NCI-H187 (cell line): Measurements from ENCODE around the gene KIF21A.

Experiments used
- DNase-seq, 2 experiments: peaks; one replicate each; lab custom pipeline; 2025; lab: John Stamatoyannopoulos, UW

The KIF21A gene

GRCh38 chr12:39389399-39390150 lies 53.3 kb downstream of the KIF21A start:
- no peak for DNase-seq

DNA sequence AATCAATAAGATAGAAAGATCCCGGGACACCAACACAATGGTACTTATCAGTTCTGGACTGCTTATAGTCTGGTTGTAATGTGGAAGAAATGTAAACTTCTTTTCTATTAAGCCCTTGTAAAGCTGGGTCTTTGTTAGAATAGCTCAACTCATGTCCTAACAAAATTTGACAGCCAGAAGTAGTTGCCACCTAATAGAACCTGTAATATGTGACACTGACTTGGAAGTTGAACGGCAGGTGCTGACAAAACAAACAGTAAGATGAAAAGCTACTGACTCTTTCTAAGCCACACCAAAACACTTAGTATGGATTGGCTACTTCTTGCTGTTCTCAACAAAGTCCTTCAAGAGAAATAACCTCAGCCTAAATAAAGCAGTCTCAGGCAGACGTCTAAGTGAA lies 56.6 kb downstream of the KIF21A start:
- no peak for DNase-seq

DNA sequence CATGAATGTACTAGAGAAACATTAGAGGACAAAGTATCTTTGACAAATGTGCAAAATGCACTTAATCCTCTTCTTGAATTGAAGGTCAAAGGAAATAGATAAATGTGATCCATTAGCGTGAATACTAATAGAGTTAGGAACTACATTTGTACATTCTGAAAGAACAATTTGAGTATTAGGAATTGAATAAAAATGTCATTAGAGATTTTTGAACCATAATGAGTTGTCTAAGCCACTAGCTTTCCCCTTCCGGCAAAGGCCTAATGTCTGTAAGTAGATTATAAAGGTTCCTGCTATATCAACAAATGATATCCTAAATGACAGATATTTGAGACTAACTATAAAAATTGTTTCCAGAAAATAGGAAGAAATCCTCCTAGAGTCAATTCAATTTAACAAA lies 59.8 kb downstream of the KIF21A start:
- no peak for DNase-seq

DNA sequence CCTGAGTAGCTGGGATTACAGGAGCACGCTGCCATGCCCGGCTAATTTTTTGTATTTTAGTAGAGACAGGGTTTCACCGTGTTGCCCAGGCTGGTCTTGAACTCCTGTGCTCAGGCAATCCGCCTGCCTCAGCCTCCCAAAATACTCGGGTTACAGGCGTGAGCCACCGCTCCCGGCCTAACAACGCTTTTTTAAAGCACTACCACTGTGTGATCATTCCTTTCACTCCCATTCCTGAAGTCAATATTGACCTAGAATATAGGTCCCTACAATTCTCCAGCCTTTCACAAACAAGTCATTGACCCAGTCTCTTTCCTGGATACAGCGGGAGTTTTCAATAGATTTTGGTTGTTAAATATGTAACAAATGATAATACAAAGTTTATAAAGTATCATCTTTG lies 62.8 kb downstream of the KIF21A start:
- DNase-seq, result no peak

- no peak for DNase-seq
Observed at GRCh38 chr12:39378341-39378740, 64.6 kb downstream of the KIF21A start.

- DNase-seq, result no peak
Observed at GRCh38 chr12:39375206-39375808, 67.6 kb downstream of the KIF21A start.

GRCh38 chr12:39372929-39373328 lies 70.0 kb downstream of the KIF21A start:
- DNase-seq, result no peak

- no peak for DNase-seq
Observed at GRCh38 chr12:39372204-39372925, 70.6 kb downstream of the KIF21A start.

- DNase-seq, result no peak
Observed at GRCh38 chr12:39369756-39370155, 73.2 kb downstream of the KIF21A start.

DNA sequence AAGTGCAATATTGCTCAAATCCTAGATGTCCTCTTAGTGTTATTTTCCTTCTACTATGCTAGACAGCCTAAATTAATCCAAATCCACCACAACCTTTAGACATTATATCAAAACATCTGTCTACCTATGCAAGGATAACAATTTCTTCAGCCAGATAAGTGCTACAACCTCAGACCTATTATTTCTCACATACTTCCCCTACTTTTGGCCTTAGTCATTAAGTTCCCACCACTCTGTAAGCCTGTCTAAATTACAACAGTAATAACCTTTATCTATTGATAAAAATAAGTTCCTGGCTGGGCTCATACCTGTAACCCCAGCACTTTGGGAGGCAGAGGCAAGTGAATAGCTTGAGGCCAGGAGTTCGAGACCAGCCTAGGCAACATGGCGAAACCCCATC lies 74.0 kb downstream of the KIF21A start:
- DNase-seq, result no peak

DNA sequence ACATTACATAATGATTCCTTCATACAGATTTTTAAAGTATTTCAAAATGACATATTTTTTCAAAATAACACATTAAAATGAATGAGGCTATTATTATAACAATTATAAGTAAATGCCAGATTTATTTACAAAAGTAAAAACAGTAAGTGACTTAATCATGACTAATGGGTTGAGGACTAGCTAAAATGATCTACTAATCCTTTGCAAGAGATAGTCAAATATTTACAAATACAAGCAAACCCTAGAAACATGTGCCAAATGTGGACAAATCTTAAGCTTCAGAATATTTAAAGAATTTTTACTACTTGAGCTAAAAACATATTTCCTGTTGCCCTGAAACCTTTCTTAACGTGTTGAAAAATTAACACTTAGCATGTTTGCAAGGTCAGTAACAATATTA lies 74.8 kb downstream of the KIF21A start:
- DNase-seq, result no peak

- no peak for DNase-seq
Observed at GRCh38 chr12:39367494-39367893, 75.4 kb downstream of the KIF21A start.

GRCh38 chr12:39365364-39366001 lies 77.4 kb downstream of the KIF21A start:
- DNase-seq, result no peak

DNA sequence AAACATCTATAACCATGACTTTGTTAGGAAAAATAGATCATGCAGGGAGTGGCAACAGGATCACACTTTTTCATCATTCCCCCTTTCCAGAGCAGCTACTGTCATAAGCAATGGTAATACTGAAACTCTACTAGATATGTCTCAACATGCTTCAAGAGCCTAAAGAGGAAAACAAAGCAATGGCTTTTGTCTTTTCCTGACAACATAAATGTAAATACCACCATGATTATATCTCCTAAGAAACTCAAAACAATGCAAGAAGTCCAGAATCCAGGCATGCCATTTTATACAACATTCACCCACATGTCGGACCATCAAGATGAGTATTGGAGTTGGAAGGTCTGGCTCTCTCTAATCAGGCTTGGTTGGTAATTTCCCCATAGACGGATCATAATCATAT lies 78.7 kb downstream of the KIF21A start:
- no peak for DNase-seq

DNA sequence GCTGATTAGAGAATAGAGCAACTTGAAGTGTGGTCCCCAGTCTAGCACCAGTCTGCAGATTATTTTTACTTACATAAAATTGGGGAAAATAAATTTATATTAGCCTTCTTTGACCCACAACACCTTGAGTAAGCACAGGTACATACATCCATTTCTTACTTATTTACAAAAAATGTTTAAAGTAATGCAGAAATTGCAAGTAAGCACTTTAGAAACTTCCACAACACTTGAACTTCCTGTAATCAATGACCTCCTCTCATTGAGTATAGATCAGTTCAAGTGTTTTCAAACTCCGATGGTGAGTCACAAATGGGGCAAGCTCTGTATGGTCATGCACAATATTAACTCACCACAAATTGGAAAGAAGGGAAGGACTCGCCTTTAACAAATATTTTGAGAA lies 83.3 kb downstream of the KIF21A start:
- DNase-seq, result no peak

- no peak for DNase-seq
Observed at GRCh38 chr12:39357041-39357440, 85.9 kb downstream of the KIF21A start.

GRCh38 chr12:39355841-39356240 lies 87.1 kb downstream of the KIF21A start:
- no peak for DNase-seq

DNA sequence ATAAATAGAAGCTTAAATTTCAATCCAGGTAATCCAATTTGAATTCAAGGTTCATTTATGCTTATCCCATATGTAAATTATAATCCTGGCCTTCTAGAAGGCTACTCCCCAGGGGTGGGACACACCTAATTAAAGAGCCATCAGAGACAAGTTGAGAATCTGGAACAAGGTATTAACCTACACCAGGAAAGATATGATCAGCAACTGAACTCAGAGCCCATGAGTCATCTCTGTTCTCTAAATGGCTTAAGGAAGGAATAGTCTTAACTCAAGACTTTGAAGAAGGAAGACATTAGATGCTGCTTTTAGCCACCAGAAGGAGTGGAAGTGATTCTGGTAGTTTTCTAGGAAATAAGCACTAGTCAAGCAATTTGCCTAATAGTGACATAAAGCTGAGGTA lies 88.0 kb downstream of the KIF21A start:
- DNase-seq, result no peak

DNA sequence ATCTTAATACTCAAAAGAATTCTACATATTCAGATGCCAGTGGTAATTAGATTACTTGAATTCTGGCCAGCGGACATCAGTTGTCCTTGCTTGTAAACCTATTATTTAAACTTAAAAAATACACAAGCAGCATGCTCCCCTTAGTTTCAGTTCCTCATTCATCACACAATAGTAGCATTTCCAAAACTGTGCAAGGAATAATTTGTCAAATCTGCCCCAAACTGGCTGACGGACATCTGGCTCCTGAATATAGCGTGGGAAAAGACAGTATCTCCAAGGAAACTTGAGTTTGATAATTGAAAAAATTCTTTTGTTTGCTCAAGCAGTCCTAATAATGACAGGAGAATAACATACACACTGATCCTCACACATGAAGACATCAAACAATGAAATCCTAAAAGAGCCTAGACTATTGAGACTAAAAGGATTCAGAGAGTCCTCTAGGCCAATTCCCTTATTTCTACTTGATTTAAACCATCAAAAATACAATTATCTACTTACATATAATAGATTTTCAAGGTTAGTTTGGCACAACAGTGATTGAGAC lies 90.4 kb downstream of the KIF21A start:
- no peak for DNase-seq

GRCh38 chr12:39351153-39351552 lies 91.8 kb downstream of the KIF21A start:
- no peak for DNase-seq

- DNase-seq, result no peak
Observed at GRCh38 chr12:39348941-39349626, 93.8 kb downstream of the KIF21A start.

- no peak for DNase-seq
Observed at GRCh38 chr12:39348523-39348922, 94.4 kb downstream of the KIF21A start.
